ENCODE measurements around the gene TMEM41B.

DNA sequence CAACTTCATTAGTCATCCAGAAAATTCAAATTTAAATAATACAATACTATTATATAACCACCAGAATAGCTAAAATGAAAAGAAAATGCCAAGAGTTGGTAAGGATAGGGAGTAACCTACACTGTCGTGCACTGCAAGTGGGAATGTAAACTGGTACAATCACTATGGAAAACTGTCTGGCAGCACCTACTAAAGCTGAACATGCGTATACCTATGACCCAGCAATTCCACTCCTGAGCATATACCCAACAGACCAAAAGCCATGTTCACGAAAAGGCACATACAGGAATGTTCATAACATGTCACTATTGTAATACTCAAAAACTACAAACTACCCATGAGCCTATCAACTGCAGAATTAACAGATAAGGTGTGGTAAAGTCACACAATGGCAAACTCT is 81.9 kb downstream of the TMEM41B start:
- TF ChIP-seq, protein P1, sequence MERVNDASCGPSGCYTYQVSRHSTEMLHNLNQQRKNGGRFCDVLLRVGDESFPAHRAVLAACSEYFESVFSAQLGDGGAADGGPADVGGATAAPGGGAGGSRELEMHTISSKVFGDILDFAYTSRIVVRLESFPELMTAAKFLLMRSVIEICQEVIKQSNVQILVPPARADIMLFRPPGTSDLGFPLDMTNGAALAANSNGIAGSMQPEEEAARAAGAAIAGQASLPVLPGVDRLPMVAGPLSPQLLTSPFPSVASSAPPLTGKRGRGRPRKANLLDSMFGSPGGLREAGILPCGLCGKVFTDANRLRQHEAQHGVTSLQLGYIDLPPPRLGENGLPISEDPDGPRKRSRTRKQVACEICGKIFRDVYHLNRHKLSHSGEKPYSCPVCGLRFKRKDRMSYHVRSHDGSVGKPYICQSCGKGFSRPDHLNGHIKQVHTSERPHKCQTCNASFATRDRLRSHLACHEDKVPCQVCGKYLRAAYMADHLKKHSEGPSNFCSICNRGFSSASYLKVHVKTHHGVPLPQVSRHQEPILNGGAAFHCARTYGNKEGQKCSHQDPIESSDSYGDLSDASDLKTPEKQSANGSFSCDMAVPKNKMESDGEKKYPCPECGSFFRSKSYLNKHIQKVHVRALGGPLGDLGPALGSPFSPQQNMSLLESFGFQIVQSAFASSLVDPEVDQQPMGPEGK (CRISPR knock-in tag; IDR thresholded peaks at IDR 0.05; ENCODE audit: borderline replicate concordance): no peak
- no peak for TF ChIP-seq ISL1 (CRISPR knock-in tag; IDR thresholded peaks at IDR 0.05)
- TF ChIP-seq OSR1 (CRISPR knock-in tag; IDR thresholded peaks at IDR 0.05): no peak
- no peak for TF ChIP-seq ZNF70 (CRISPR knock-in tag; IDR thresholded peaks at IDR 0.05)
- TF ChIP-seq GLIS3 (CRISPR knock-in tag; IDR thresholded peaks at IDR 0.05): no peak
- TF ChIP-seq ESRRG (CRISPR knock-in tag; IDR thresholded peaks at IDR 0.05): no peak
- no peak for TF ChIP-seq ZNF8 (CRISPR knock-in tag; IDR thresholded peaks at IDR 0.05)
- no peak for TF ChIP-seq CSDC2 (CRISPR knock-in tag; IDR thresholded peaks at IDR 0.05)

Measured in SK-N-SH treated with all-trans-retinoic acid at 6 μM for 48 hours (cell line).